NB4 (cell line): ENCODE measurements around the gene DKC1.

Experiments used
- POLR2A ChIP-seq: IDR thresholded peaks from 2 replicates; pipeline ENCODE4 v1.6.1; 2011; ENCODE audit warnings: mild to moderate bottlenecking; ENCODE audit not compliant: insufficient read length; ENCODE audit errors: extremely low read depth
- TF ChIP-seq, protein P1 (sequence below): IDR thresholded peaks from one replicate; pipeline ENCODE4 v1.5.1; 2012; ENCODE audit warnings: low read depth, low read length

DNA sequence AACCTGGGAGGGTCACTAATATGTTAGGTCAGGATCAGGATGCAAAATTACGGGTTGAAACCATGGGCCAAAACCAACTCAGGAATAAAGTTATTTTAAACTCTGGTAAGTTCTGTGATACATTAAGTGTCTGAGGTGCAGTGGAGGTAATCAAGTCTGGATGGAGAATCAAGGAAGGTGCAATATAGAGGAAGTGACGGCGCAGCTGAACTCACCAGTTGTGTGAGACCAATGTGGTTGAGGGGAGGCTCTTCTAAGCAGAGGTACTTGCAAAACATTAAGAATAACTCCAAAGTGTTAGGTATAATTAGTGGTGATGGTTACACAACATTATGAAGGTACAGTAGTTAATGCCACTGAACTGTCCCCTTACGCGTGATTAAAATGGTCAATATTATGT is 31.5 kb upstream of the DKC1 start:
- TF ChIP-seq, protein P1, sequence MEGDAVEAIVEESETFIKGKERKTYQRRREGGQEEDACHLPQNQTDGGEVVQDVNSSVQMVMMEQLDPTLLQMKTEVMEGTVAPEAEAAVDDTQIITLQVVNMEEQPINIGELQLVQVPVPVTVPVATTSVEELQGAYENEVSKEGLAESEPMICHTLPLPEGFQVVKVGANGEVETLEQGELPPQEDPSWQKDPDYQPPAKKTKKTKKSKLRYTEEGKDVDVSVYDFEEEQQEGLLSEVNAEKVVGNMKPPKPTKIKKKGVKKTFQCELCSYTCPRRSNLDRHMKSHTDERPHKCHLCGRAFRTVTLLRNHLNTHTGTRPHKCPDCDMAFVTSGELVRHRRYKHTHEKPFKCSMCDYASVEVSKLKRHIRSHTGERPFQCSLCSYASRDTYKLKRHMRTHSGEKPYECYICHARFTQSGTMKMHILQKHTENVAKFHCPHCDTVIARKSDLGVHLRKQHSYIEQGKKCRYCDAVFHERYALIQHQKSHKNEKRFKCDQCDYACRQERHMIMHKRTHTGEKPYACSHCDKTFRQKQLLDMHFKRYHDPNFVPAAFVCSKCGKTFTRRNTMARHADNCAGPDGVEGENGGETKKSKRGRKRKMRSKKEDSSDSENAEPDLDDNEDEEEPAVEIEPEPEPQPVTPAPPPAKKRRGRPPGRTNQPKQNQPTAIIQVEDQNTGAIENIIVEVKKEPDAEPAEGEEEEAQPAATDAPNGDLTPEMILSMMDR = no peak
- TF ChIP-seq POLR2A = no peak
